GM18867 (cell line): ENCODE data around the gene MACROD2.

Experiments used
- ATAC-seq: cut with Tn5 transposase; IDR thresholded peaks from one replicate; pipeline ENCODE4 v1.9.1; 2021; ENCODE audit warnings: mild to moderate bottlenecking, moderate library complexity; ENCODE audit not compliant: unreplicated experiment

MACROD2 gene

GRCh38 chr20:14838663-14839628, 843.6 kb downstream of the MACROD2 start:
- peak; percentile 88 for ATAC-seq

- no peak for ATAC-seq
Observed at GRCh38 chr20:14845199-14846160, 850.2 kb downstream of the MACROD2 start.

- ATAC-seq: no peak
Observed at GRCh38 chr20:14848806-14849205, 853.5 kb downstream of the MACROD2 start.

- ATAC-seq: no peak
Observed at GRCh38 chr20:14853079-14853478, 857.8 kb downstream of the MACROD2 start.

- ATAC-seq: no peak
Observed at GRCh38 chr20:14855171-14855570, 859.9 kb downstream of the MACROD2 start.

GRCh38 chr20:14859627-14860026, 864.3 kb downstream of the MACROD2 start:
- ATAC-seq: no peak

GRCh38 chr20:14860410-14860814, 865.1 kb downstream of the MACROD2 start:
- peak; percentile 52 for ATAC-seq

- ATAC-seq: no peak
Observed at GRCh38 chr20:14861028-14861699, 865.8 kb downstream of the MACROD2 start.

GRCh38 chr20:14865169-14865568, 869.9 kb downstream of the MACROD2 start:
- ATAC-seq: peak; percentile 35

- ATAC-seq: no peak
Observed at GRCh38 chr20:14865731-14866130, 870.4 kb downstream of the MACROD2 start.

GRCh38 chr20:14866841-14867514, 871.7 kb downstream of the MACROD2 start:
- ATAC-seq: no peak

- ATAC-seq: no peak
Observed at GRCh38 chr20:14877301-14878028, 882.1 kb downstream of the MACROD2 start.

GRCh38 chr20:14878676-14879019, 883.3 kb downstream of the MACROD2 start:
- ATAC-seq: no peak

GRCh38 chr20:14879020-14879697, 883.8 kb downstream of the MACROD2 start:
- peak; percentile 66 for ATAC-seq

GRCh38 chr20:14879839-14880238, 884.5 kb downstream of the MACROD2 start:
- peak; percentile 54 for ATAC-seq

GRCh38 chr20:14881518-14881917, 886.2 kb downstream of the MACROD2 start:
- no peak for ATAC-seq

GRCh38 chr20:14882157-14882556, 886.8 kb downstream of the MACROD2 start:
- no peak for ATAC-seq

- ATAC-seq: no peak
Observed at GRCh38 chr20:14882846-14883245, 887.5 kb downstream of the MACROD2 start.

- ATAC-seq: no peak
Observed at GRCh38 chr20:14883324-14883723, 888.0 kb downstream of the MACROD2 start.
